Panc1 (cell line): ENCODE results near the gene CCRL2.

ENCODE experiments used
- CTCF ChIP-seq: fragments of 450-650 bp; IDR thresholded peaks from 2 replicates; pipeline ENCODE4 v1.5.1; 2017; ENCODE audit warnings: mild to moderate bottlenecking
- POLR2AphosphoS5 ChIP-seq: IDR thresholded peaks from 2 replicates; pipeline ENCODE4 v1.6.1; 2012; ENCODE audit warnings: mild to moderate bottlenecking, low read depth, low read length, moderate library complexity
- REST ChIP-seq, 2 experiments: IDR thresholded peaks; 2 replicates each; pipeline ENCODE4 v1.6.1; 2011 to 2012; ENCODE audit warnings: low read depth in 2 of 2, control low read depth in 1 of 2, low read length in 1 of 2, mild to moderate bottlenecking in 1 of 2, moderate library complexity in 1 of 2; ENCODE audit not compliant: insufficient read depth in 1 of 2
- SIN3A ChIP-seq: IDR thresholded peaks from 2 replicates; pipeline ENCODE4 v1.6.1; 2012; ENCODE audit warnings: low read depth, mild to moderate bottlenecking, low read length, moderate library complexity, borderline replicate concordance; ENCODE audit not compliant: insufficient read depth
- TCF7L2 ChIP-seq: IDR thresholded peaks from 2 replicates; pipeline ENCODE4 v1.6.1; 2011; ENCODE audit warnings: mild to moderate bottlenecking, low read depth, low read length, inconsistent platforms

- TF ChIP-seq REST (IDR thresholded peaks at IDR 0.05; ENCODE audit: insufficient read depth in 1 of 2, low read depth in 2 of 2, low read length in 1 of 2), result no peak
- TF ChIP-seq CTCF, result no peak
- TF ChIP-seq TCF7L2, result no peak
- no peak for TF ChIP-seq POLR2AphosphoS5
- TF ChIP-seq SIN3A, result no peak
Observed at GRCh38 chr3:46395210-46395661, 11.8 kb upstream of the CCRL2 start.
